ENCODE data around the gene ANKRD63.

ANKRD63 gene

GRCh38 chr15:40313531-40314398, 30.9 kb upstream of the ANKRD63 start:
- in situ Hi-C loops (cut with HindIII; ENCODE audit: low sequenced_read_pairs), result no loop called here

- in situ Hi-C loops (cut with HindIII; ENCODE audit: low sequenced_read_pairs), result no loop called here
Observed at GRCh38 chr15:40312370-40313158, 29.7 kb upstream of the ANKRD63 start.

- in situ Hi-C loops (cut with HindIII; ENCODE audit: low sequenced_read_pairs), result no loop called here
Observed at GRCh38 chr15:40310993-40311392, 28.1 kb upstream of the ANKRD63 start.

- in situ Hi-C loops (cut with HindIII; ENCODE audit: low sequenced_read_pairs), result no loop called here
Observed at GRCh38 chr15:40310001-40310959, 27.4 kb upstream of the ANKRD63 start.

- in situ Hi-C loops (cut with HindIII; ENCODE audit: low sequenced_read_pairs), result no loop called here
Observed at GRCh38 chr15:40309344-40309862, 26.5 kb upstream of the ANKRD63 start.

GRCh38 chr15:40307421-40308211, 24.8 kb upstream of the ANKRD63 start, which contains the start of gene PLCB2:
Gene PLCB2, minus strand, starts transcription at chr15:40307935. Its CDS starts 263 bp downstream, at chr15:40307672.
- in situ Hi-C loops (cut with HindIII; ENCODE audit: low sequenced_read_pairs), result no loop called here

GRCh38 chr15:40306908-40307307, 24.0 kb upstream of the ANKRD63 start:
- in situ Hi-C loops (cut with HindIII; ENCODE audit: low sequenced_read_pairs), result no loop called here

- in situ Hi-C loops (cut with HindIII; ENCODE audit: low sequenced_read_pairs), result no loop called here
Observed at GRCh38 chr15:40306371-40306770, 23.5 kb upstream of the ANKRD63 start.

- in situ Hi-C loops (cut with HindIII; ENCODE audit: low sequenced_read_pairs), result no loop called here
Observed at GRCh38 chr15:40305281-40305680, 22.4 kb upstream of the ANKRD63 start.

- in situ Hi-C loops (cut with HindIII; ENCODE audit: low sequenced_read_pairs), result no loop called here
Observed at GRCh38 chr15:40303576-40303975, 20.7 kb upstream of the ANKRD63 start.

- in situ Hi-C loops (cut with HindIII; ENCODE audit: low sequenced_read_pairs), result no loop called here
Observed at GRCh38 chr15:40302981-40303380, 20.1 kb upstream of the ANKRD63 start.

- in situ Hi-C loops (cut with HindIII; ENCODE audit: low sequenced_read_pairs), result no loop called here
Observed at GRCh38 chr15:40302288-40302886, 19.5 kb upstream of the ANKRD63 start.

GRCh38 chr15:40301467-40302179, 18.8 kb upstream of the ANKRD63 start:
- in situ Hi-C loops (cut with HindIII; ENCODE audit: low sequenced_read_pairs), result no loop called here

GRCh38 chr15:40300771-40301170, 17.9 kb upstream of the ANKRD63 start:
- in situ Hi-C loops (cut with HindIII; ENCODE audit: low sequenced_read_pairs), result no loop called here

GRCh38 chr15:40300367-40300766, 17.5 kb upstream of the ANKRD63 start:
- in situ Hi-C loops (cut with HindIII; ENCODE audit: low sequenced_read_pairs), result no loop called here

GRCh38 chr15:40298216-40298935, 15.5 kb upstream of the ANKRD63 start:
- in situ Hi-C loops (cut with HindIII; ENCODE audit: low sequenced_read_pairs), result no loop called here

GRCh38 chr15:40297356-40297755, 14.5 kb upstream of the ANKRD63 start:
- in situ Hi-C loops (cut with HindIII; ENCODE audit: low sequenced_read_pairs), result no loop called here
